AG10803 (cell line): Measurements from ENCODE around the gene TGFBR3.

Experiments used
- DNase-seq: peaks from one replicate; pipeline ENCODE4 v3.0.0; 2010; ENCODE audit warnings: low read depth
- H3K4me3 ChIP-seq: 2 replicates; pipeline ENCODE4 v1.5.1; 2011; ENCODE audit warnings: mild to moderate bottlenecking, low read length, control low read depth
- CTCF ChIP-seq: conservative IDR thresholded peaks from 2 replicates; pipeline ENCODE4 v1.5.1; 2011; ENCODE audit warnings: mild to moderate bottlenecking, low read length, control low read depth, inconsistent platforms

Gene TGFBR3

DNA sequence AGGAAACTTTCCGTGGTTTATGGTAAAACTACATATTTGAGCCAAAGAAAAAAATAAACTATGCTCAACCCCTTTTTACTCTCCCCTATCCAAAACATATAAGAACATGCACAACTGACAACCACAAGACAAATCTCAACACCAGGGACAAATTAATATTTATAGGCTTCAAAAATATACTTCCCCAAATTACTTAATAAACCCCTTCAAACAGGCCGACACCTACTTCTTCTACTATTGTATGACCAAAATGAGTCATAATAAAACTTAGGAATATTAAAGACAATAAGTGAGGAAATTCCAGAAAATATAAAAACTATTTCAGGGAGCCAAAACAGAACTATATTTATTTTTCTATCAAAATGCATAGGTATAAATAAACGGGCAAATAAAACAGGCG, 71.5 kb downstream of the TGFBR3 start:
- no peak overlapping the region for H3K4me3 ChIP-seq
- DNase-seq = no peak
- TF ChIP-seq CTCF = no peak

DNA sequence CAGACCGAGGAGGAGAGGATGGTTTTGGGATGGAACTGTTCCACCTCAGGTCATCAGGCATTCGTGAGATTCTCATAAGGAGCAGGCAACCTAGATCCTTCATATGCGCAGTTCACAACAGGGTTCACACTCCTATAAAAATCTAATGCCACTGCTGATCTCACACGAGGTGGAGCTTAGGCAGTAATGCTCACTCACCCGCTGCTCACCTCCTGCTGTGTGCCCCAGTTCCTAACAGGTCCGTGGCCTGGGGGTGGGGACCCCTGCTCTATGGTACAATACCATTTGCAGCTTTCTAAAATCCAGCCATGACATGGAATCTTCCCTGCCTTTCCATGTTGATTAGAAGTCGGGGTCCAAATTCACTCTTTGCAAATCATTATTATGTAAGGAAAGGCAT, 72.1 kb downstream of the TGFBR3 start:
- no peak overlapping the region for H3K4me3 ChIP-seq
- DNase-seq = no peak
- no peak for TF ChIP-seq CTCF

DNA sequence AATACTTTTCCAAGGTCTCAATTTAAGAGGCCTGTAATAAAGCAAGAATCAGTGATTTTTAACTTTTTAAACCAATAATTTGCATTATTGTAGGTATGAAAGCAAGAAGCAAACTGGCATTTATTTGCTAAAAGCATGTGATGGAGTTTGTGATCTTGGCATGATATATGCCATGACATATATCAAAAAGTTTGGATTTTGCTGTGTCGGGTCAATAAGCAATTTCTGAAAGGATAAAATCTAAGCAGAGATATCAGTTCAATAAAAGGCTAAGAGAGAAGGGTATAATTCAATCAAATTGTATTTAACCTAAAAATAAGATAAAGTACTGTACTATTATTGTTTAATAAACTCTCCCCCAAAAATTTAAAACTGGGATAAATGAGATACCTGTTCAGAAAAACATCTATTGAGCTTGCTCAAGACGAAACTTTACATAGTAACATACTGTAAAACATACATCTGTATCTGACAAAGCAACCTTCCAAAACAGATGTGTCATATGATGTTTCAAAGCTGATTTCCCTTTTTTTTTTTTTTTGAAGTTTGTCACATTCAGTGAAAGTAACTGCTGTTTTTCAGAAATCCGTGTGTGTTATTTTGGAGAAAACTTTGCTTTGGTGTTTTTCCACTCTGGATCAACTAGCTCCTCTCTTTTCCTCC, 74.5 kb downstream of the TGFBR3 start:
- TF ChIP-seq CTCF = no peak
- no peak for DNase-seq
- no peak overlapping the region for H3K4me3 ChIP-seq

DNA sequence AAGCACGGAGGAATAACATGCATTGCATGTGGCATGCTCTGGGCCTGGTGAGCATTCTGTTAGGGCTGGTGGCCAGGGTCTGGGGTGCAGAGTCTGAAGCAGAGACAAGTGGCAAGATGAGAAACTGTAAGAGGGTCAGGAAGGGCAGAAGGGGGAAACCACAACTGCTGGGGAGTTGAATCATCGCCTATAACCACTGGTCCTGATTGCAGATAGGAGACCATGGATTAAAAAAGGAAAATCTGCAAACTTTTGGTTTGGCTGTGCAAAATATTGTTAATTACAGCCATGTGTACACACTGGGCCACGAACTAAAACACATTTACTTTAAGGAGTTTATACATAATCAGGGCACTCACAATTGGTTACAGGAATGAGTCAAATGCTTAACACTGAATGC, 76.6 kb downstream of the TGFBR3 start:
- TF ChIP-seq CTCF = no peak
- DNase-seq = peak; percentile 74
- no peak overlapping the region for H3K4me3 ChIP-seq

GRCh38 chr1:91807921-91808620, 77.9 kb downstream of the TGFBR3 start:
- no peak for DNase-seq
- no peak overlapping the region for H3K4me3 ChIP-seq
- no peak for TF ChIP-seq CTCF

- TF ChIP-seq CTCF = no peak
- no peak overlapping the region for H3K4me3 ChIP-seq
- DNase-seq = peak; percentile 93
These were observed 78.9 kb downstream of the TGFBR3 start for GRCh38 chr1:91806769-91807700.
